IPS-18c (cell line): ENCODE measurements around the gene PARD6B.
A peak's percentile ranks its signal among the peaks of the same experiment; 100 is the strongest.
"Not testable (repeated sequence)": the region's sequence is repeated elsewhere in the genome, so short reads cannot be mapped to it uniquely, and the experiment has no call there.

ENCODE experiments used
- H3K4me3 ChIP-seq: 2 replicates; pipeline ENCODE4 v1.7.0; 2013; ENCODE audit warnings: low read depth, mild to moderate bottlenecking, low read length, moderate library complexity; ENCODE audit not compliant: insufficient read depth
- H3K9me3 ChIP-seq: one replicate; pipeline ENCODE4 v1.6.1; 2013; ENCODE audit warnings: mild to moderate bottlenecking, low read length, moderate library complexity; ENCODE audit not compliant: control insufficient read depth, insufficient read depth

Gene PARD6B

DNA sequence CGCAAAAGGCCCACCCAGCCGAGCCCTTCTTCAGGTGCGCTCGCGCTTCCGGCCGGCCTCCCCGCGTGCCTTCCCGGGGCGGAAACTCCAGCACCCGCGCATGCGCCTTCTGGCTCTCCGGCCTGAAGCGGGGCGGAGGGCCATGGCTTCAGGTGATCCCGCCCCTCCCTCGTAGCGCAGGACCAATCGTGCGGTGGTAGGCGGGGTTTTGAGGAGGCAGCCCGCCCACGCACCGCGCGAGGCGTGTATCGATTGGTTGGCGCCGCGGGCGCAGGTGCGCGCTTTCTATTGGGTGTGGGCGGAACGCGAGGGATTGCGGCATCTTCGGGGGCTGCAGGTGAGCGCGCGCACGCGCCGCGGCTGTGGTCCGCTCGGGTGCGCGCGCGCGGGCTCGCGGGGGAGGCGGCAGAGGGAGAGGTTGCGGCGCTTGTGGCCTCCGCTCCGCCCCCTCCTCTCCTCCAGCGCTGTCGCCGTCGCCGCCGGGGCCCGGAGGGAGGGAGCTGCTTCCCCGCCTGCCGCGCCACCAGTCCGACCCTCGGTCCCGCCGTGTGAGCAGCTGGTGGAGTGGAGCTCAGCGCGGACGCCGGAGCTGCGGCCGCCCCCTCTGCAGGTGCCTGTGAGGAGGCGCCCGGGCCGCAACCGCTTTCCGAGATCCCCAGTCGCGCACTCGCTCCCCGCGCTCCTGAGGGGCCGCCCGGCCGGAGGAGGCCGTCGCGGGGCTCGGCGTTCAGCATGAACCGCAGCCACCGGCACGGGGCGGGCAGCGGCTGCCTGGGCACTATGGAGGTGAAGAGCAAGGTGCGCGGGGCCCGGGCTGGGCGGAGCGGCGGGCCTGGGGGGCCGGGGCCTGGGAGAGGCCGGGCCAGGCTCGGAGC, at the start of gene PARD6B:
PARD6B (plus strand) TSS at position 526 of the 875 bp plus-strand sequence; CDS start at position 733, 207 bp downstream.
- H3K4me3 ChIP-seq, result peak within 1 kb of the TSS; percentile 95
- H3K9me3 ChIP-seq, result peaks cover 2% of the 10 kb centered on the region

DNA sequence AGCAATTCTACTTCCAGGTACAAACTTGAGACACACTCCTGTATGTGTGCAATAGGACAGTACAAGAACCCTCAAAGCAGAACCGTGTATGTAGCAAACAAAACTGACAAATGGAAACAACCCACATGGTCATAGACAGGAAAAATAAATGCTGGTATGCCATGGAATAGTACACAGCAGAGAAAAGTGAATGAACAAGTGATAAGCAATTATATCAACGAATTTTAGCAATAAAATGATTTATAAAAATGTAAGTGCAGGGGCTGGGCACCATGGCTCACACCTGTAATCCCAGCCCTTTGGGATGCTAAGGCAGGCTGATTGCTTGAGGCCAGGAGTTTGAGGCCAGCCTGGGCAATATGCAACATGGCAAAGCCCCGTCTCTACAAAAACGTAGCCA, 49.3 kb upstream of the PARD6B start:
- H3K9me3 ChIP-seq, result no peaks in the 10 kb centered on the region
- H3K4me3 ChIP-seq, result no peak overlapping the region

- no peaks in the 10 kb centered on the region for H3K9me3 ChIP-seq
- no peak overlapping the region for H3K4me3 ChIP-seq
These were observed 48.3 kb upstream of the PARD6B start for GRCh38 chr20:50682947-50683530.

GRCh38 chr20:50683570-50683969, 47.8 kb upstream of the PARD6B start:
- Histone ChIP-seq H3K4me3 (no peak overlapping the region), H3K9me3 (no peaks in the 10 kb centered on the region)

- no peaks in the 10 kb centered on the region for H3K9me3 ChIP-seq
These were observed 44.6 kb upstream of the PARD6B start for GRCh38 chr20:50686821-50687220.

GRCh38 chr20:50688256-50688975, 43.0 kb upstream of the PARD6B start:
- no peak overlapping the region for H3K4me3 ChIP-seq
- H3K9me3 ChIP-seq, result no peaks in the 10 kb centered on the region

More at GRCh38 chr20:50686821-50687220, 44.6 kb upstream of the PARD6B start:
- H3K4me3 ChIP-seq, result no peak overlapping the region

- Histone ChIP-seq H3K9me3 (no peaks in the 10 kb centered on the region), H3K4me3 (peak overlapping the region; percentile 57; the same call in 1 of the 2 replicates)
These were observed 41.3 kb upstream of the PARD6B start for GRCh38 chr20:50689864-50690649.

- Histone ChIP-seq H3K9me3 (no peaks in the 10 kb centered on the region), H3K4me3 (peak within 1 kb of the TSS; percentile 57)
These were observed 40.5 kb upstream of the PARD6B start, which contains the start of gene RIPOR3 for GRCh38 chr20:50690650-50691572. RIPOR3 (minus strand) TSS chr20:50691542; CDS start chr20:50691128, 414 bp downstream.

DNA sequence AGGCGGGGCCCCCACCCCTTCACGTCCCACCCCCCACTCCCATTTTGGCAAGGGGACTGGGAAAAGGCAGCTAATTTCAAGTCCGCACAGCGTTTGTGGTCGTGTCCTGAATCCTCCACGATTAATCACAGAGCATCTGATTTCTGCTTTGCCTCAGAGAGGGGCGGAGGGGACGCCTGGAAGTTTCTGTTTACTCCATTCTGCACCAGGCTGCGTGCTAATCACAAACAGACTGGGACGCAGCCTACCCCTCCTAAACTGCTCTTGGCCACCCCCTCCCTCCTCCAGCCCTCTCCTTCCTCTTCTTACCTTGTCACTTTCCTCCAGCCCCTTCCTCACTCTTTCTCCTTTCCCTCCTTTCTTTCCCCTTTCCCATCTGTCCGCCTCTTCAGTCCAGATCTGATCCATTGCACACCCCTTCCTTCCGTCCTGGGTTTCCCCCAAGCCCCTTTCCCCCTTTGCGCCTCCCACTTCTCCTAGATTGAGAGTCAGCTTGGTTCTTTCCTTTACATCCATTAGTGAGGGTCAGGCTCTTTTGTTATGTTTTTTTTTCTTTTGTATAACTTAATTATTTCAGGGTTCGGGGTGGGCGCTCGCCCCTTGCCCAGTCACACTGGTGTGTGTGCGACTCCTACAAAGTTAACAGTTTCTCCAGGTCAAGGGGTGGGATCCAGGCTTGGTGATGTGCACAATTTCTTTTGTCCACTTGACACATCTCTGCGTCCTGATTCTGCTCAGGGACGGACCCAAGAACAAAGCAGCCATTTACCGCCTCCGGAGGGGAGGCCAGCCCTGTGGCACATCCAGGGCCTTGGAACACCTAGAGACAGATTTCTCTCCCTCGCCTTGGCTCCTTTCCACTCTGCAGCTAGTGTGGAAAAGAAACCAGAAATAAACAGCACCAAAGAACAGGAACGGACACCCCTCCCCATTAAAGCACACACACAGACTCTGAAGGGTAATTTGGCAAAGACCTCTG, 39.5 kb upstream of the PARD6B start:
- Histone ChIP-seq H3K9me3 (no peaks in the 10 kb centered on the region), H3K4me3 (peak overlapping the region; percentile 57; the same call in 1 of the 2 replicates)

DNA sequence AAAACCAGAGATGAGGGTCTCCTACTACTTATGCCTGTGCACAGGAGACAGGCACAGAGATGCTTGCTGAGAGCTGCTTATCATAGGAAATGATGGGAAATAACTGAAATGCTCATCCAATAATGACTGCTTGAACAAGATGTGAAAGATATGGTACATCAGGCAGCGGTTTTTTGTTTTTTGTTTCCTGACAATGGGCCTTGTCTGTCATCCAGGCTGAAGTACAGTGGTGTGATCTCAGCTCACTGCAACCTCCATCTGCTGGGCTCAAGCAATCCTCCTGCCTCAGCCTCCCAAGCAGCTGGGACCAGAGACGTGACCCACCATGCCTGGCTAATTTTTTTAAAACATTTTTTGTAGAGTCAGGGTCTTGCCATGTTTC, 38.8 kb upstream of the PARD6B start:
- no peak overlapping the region for H3K4me3 ChIP-seq
- no peaks in the 10 kb centered on the region for H3K9me3 ChIP-seq

DNA sequence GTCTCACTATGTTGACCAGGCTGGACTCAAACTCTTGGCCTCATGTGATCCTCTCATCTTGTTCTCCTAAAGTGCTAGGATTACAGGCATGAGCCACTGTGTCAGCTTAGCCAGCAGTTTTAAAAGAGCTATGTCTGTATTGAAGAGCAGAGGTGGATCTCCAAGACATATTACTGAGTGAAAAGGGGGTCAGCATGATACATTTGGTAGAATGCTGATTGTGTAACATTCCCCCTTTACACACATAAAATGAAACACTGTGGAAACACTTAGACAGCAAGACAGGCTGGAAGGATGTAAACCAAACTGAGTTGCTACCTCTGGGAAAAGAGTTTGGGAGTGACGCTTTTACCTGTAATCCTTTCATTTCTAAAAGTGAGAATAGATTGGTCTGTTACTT, 38.4 kb upstream of the PARD6B start:
- no peaks in the 10 kb centered on the region for H3K9me3 ChIP-seq
- no peak overlapping the region for H3K4me3 ChIP-seq

- H3K9me3 ChIP-seq, result no peaks in the 10 kb centered on the region
These were observed 36.8 kb upstream of the PARD6B start for GRCh38 chr20:50694379-50695134.

DNA sequence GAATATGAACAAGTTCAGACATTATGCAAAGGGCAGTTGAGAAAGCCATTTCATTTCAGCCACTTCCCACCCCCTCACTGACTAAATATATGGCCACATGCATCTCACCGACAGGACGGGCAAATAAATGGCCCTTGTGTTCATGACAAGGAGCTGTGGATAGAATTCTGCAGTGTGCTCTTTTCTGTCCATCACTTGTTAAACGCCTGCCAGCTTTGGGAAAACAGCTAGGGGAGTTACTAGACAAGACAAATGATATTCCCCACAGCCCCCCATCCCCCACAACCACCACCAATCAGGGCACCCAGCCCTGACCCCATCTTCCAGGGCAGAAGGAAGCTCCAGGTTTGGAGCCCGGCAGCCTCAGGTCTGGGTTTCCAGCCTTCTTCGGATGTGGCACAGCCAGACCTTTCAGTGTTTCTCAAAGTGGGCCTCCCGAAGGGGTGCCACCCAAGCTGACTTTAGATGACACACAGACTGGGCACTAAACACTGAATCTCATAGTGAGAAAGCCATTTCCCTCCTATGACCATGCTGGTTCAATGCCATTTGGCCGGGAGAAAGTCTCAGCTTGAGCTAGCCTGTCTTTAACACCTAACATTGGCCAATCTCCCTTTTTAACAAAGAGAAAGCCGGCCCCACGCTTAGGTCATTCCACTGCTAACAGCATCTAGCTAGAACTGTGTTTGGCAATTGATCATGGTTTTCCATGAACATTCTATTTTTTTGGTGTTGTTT, 36.1 kb upstream of the PARD6B start:
- Histone ChIP-seq H3K9me3 (no peaks in the 10 kb centered on the region), H3K4me3 (no peak overlapping the region)

More at GRCh38 chr20:50694379-50695134, 36.8 kb upstream of the PARD6B start:
- H3K4me3 ChIP-seq, result no peak overlapping the region

DNA sequence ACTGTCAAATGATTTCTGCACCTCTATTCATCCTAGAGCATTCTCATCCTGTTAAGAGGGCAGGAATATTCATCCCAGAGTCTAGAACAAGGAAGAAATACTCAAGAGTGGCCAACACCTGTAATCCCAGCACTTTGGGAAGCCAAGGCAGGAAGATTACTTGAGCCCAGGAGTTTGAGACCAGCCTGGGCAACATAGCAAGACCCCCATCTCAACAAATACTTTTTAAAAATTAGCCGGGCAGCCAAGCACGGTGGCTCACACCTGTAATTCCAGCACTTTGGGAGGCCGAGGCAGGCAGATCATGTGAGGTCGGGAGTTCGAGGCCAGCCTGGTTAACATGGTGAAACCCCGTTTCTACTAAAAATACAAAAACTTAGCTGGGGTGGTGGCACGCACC, 33.1 kb upstream of the PARD6B start:
- not testable (repeated sequence) for H3K9me3 ChIP-seq, H3K4me3 ChIP-seq
